Retinal pigment epithelial cell (primary cell): ENCODE results near the gene BIK.

ENCODE experiments used
- DNase-seq: peaks from one replicate; pipeline ENCODE4 v3.0.0-alpha.2; 2010; ENCODE audit warnings: low read depth
- H3K4me3 ChIP-seq: 2 replicates; pipeline ENCODE4 v1.5.1; 2011; ENCODE audit warnings: mild to moderate bottlenecking, low read length, control low read depth, moderate library complexity
- TF ChIP-seq, protein P1 (sequence below): conservative IDR thresholded peaks from 2 replicates; pipeline ENCODE4 v1.5.1; 2011; ENCODE audit warnings: low read depth, low read length, control low read depth, inconsistent platforms

BIK gene

DNA sequence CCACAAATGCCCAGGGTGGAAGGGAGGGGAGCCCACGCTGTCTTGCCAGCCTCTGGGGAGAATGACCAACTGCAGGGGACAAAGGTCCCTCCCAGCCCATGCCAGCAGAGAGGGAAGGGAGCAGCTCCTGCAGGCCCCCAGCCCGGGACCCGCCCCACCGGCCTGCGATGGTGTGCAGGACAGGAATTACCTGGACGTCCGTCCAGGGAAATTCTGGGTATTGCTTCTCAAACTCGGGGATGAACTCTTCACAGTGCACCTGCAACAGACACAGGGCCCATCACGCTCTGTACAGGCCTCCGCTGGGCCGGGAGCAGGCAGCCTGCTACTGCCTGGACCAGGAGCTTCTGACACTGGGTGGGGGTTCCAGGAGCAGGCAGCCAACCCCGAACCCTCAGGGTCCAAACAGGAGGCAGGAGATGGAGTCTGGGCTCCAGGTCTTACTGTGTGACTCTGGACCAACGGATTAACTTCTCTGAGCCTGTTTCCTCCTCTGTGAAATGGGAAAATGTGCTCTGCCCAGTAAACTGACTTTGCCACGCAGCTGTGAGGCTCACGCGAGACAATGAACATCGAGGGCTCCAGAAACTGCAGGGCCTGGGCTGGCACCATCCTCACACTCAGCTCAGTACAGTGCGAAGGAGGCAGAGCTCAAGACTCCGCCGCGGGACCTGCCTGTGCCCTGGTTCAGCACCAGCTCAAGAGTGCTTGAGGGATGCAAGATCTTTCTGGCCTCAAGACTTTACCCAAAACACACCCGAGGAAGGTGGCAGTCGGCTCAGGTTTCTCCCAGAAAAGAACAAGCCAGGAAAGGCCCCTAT lies 59.0 kb downstream of the BIK start:
- no peak overlapping the region for H3K4me3 ChIP-seq
- TF ChIP-seq, protein P1, sequence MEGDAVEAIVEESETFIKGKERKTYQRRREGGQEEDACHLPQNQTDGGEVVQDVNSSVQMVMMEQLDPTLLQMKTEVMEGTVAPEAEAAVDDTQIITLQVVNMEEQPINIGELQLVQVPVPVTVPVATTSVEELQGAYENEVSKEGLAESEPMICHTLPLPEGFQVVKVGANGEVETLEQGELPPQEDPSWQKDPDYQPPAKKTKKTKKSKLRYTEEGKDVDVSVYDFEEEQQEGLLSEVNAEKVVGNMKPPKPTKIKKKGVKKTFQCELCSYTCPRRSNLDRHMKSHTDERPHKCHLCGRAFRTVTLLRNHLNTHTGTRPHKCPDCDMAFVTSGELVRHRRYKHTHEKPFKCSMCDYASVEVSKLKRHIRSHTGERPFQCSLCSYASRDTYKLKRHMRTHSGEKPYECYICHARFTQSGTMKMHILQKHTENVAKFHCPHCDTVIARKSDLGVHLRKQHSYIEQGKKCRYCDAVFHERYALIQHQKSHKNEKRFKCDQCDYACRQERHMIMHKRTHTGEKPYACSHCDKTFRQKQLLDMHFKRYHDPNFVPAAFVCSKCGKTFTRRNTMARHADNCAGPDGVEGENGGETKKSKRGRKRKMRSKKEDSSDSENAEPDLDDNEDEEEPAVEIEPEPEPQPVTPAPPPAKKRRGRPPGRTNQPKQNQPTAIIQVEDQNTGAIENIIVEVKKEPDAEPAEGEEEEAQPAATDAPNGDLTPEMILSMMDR, result no peak
- DNase-seq, result no peak

DNA sequence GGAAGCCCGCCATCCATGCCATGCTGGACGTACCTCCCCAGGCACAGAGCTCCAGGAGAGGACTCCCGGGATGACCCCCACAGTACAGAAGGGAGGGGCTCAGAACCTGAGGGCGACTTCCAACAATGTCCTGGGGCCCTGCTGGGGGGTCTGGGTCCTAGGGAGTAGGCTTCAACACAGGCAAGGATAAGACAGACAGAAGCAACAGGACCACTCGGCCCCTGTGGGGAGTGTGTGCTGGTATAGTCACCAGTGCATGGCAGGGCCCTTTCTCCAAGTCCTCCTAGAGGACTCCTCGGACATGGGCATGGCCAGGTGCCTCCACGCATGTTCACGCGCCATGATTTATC lies 59.6 kb downstream of the BIK start:
- no peak overlapping the region for H3K4me3 ChIP-seq
- DNase-seq, result no peak
- TF ChIP-seq, protein P1, result no peak

DNA sequence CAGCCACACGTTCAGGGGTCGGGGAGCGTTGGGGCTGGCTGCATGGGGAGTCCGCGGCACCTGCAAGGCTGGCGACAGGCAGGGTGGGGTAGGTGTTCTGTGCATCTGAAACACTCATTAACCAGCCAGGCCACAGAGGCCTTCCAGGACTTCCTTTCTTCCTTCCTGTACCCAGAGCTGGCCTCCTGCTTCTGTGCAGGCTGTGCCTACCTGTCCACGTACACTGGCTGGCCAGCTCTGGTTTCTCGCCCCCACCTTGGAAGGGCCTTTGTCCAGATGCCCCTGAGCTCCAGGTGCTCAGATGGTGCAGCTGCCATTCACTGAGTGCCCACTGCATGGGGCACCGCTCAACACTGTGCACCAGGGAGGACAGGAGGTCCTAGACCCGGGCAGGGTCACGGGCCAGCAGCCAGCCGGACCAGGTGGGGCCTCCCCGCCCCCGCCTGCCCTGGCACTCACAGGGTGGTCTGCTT lies 60.5 kb downstream of the BIK start:
- TF ChIP-seq, protein P1, result no peak
- DNase-seq, result no peak

DNA sequence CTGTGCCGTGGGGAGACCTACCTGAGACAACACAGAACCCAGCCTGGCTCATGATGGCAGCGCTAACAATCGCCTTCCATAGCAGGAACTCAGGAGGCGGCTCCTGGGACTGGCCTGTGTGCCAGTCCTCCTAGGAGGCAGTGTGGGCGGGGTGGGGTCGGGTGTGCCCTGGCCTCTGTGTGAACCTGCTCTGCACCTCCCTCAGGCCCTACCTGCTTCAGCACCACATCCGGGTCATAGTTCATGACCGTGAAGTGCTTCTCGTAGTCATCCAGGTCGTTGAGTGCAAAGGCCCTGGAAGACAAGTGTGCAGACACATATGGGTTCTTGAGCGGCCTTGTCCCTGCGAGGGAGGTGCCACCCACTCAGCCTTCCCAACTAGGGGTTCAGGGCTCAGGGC lies 61.1 kb downstream of the BIK start:
- DNase-seq, result no peak
- TF ChIP-seq, protein P1, result no peak
- no peak overlapping the region for H3K4me3 ChIP-seq

More for the DNA sequence above, 60.5 kb downstream of the BIK start:
- no peak overlapping the region for H3K4me3 ChIP-seq

DNA sequence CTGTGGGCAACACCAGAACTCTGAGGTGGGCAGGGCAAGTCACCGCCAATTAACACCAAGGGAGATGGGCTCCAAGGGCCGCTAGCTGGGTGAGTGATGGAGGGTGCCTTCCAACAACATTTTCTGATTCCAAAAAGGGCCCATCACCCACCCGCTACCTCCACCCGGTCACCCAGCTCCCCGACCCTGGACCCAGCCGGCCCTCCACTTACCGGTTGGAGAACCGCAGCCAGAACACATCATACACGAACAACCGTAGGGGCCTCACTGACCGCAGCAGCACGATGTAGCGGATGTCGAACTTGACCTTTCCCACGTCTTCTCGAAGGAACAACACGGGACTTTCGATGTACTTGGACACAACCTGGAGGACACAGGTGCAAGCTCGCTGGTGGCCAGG lies 61.6 kb downstream of the BIK start:
- TF ChIP-seq, protein P1, result no peak
- H3K4me3 ChIP-seq, result no peak overlapping the region
- no peak for DNase-seq

DNA sequence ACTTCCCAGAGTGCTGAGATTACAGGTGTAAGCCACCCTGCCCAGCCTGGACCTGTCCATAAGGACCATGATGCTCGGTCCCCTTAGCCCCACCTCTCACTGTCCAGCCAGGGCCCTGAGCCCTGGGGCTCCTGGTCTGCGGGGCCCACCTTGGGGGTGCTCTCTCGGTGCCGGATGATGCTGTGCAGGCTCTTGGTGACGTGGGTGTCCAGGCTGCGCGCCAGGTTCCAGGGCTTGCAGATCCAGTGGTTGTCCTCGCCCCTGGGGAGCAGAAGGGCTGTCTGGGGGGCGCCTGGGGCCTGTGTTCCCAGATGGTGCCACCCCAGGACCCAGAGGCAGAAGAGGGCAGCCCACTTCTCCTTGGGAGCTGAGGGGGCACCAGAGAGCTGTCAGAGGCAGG lies 63.0 kb downstream of the BIK start:
- H3K4me3 ChIP-seq, result no peak overlapping the region
- TF ChIP-seq, protein P1, result no peak
- DNase-seq, result no peak
